ENCODE measurements around the gene ZC3H7A. TPM values are rescaled to one million over a fixed set of nuclear protein-coding genes. Genes with fewer than 3 reads are reported as not detected.

ZC3H7A gene
- total RNA-seq, 1 experiment from 2014 or later = 63.5 TPM

- no peak for DNase-seq
- peaks cover 30% of the 10 kb centered on the region for H3K36me3 ChIP-seq (ENCODE audit: low read depth)
- H3K27ac ChIP-seq = no peak overlapping the region
- no peak overlapping the region for H3K4me2 ChIP-seq
- H2AFZ ChIP-seq = no peak overlapping the region
- POLR2A ChIA-PET (ENCODE audit: unreplicated experiment) = no interaction called here
- CTCF ChIA-PET = interaction anchor here (0.7 kb wide), 1 partner anchor 634 kb away, joined by 9 read pairs; no protein-coding TSS in a partner anchor
- H3K4me1 ChIP-seq (replicated peaks; ENCODE audit: insufficient read depth) = no peaks in the 10 kb centered on the region
- peaks cover 12% of the 10 kb centered on the region; the same call in 1 of the 2 replicates for H4K20me1 ChIP-seq (ENCODE audit: insufficient read depth)
- H3K4me3 ChIP-seq = no peak overlapping the region
- H3K27me3 ChIP-seq (ENCODE audit: insufficient read depth, low read depth) = no peaks in the 10 kb centered on the region
- no peaks in the 10 kb centered on the region; the same call in 1 of the 2 replicates for H3K79me2 ChIP-seq (ENCODE audit: low read depth)
- TF ChIP-seq EZH2 (IDR thresholded peaks at IDR 0.05; ENCODE audit: low read depth) = no peak
- TF ChIP-seq CTCF (conservative IDR thresholded peaks at IDR 0.05) = no peak
- BruUV-seq (replicated peaks) = no TSS peak
- intact Hi-C loops (cut with micrococcal nuclease; ENCODE audit: unreplicated experiment) = no loop called here
- H3F3A ChIP-seq (ENCODE audit: insufficient read depth, low read depth) = no peaks in the 10 kb centered on the region
- no peaks in the 10 kb centered on the region for H3K9me2 ChIP-seq (ENCODE audit: insufficient read depth)
- H3K9me3 ChIP-seq (ENCODE audit: insufficient read depth, low read depth) = no peaks in the 10 kb centered on the region
Measured at GRCh38 chr16:11726008-11726407, 71.0 kb downstream of the ZC3H7A start.

- H3K27me3 ChIP-seq (ENCODE audit: insufficient read depth, low read depth) = no peaks in the 10 kb centered on the region
- H3F3A ChIP-seq (ENCODE audit: insufficient read depth, low read depth) = no peaks in the 10 kb centered on the region
- DNase-seq = no peak
- POLR2A ChIA-PET (ENCODE audit: unreplicated experiment) = interaction anchor here (0.6 kb wide), 1 partner anchor 272 kb away, joined by 3 read pairs; no protein-coding TSS in a partner anchor
- intact Hi-C loops (cut with micrococcal nuclease; ENCODE audit: unreplicated experiment) = no loop called here
- CTCF ChIA-PET = no interaction called here
- no peaks in the 10 kb centered on the region for H3K9me2 ChIP-seq (ENCODE audit: insufficient read depth)
- no peak overlapping the region for H3K27ac ChIP-seq
- H3K9me3 ChIP-seq (ENCODE audit: insufficient read depth, low read depth) = no peaks in the 10 kb centered on the region
- no peak overlapping the region for H3K4me2 ChIP-seq
- peaks cover 30% of the 10 kb centered on the region for H3K36me3 ChIP-seq (ENCODE audit: low read depth)
- H2AFZ ChIP-seq = no peak overlapping the region
- no peaks in the 10 kb centered on the region for H3K4me1 ChIP-seq (replicated peaks; ENCODE audit: insufficient read depth)
- peaks cover 12% of the 10 kb centered on the region; the same call in 1 of the 2 replicates for H4K20me1 ChIP-seq (ENCODE audit: insufficient read depth)
- BruUV-seq (replicated peaks) = no TSS peak
- TF ChIP-seq EZH2 (IDR thresholded peaks at IDR 0.05; ENCODE audit: low read depth) (no peak), CTCF (conservative IDR thresholded peaks at IDR 0.05) (no peak)
- no peaks in the 10 kb centered on the region; the same call in 1 of the 2 replicates for H3K79me2 ChIP-seq (ENCODE audit: low read depth)
- H3K4me3 ChIP-seq = no peak overlapping the region
Measured at GRCh38 chr16:11725457-11725856, 71.6 kb downstream of the ZC3H7A start.

- DNase-seq = no peak
- no peak for TF ChIP-seq CTCF (conservative IDR thresholded peaks at IDR 0.05)
- TF ChIP-seq EZH2 (IDR thresholded peaks at IDR 0.05; ENCODE audit: low read depth) = no peak
- no peaks in the 10 kb centered on the region for H3F3A ChIP-seq (ENCODE audit: insufficient read depth, low read depth)
- ChIA-PET POLR2A (ENCODE audit: unreplicated experiment) (no interaction called here), CTCF (no interaction called here)
- H4K20me1 ChIP-seq (ENCODE audit: insufficient read depth) = peaks cover 8% of the 10 kb centered on the region; the same call in 1 of the 2 replicates
- no peaks in the 10 kb centered on the region for H3K4me1 ChIP-seq (replicated peaks; ENCODE audit: insufficient read depth)
- H3K36me3 ChIP-seq (ENCODE audit: low read depth) = peaks cover 11% of the 10 kb centered on the region; the same call in 1 of the 2 replicates
- no peak overlapping the region for H3K4me3 ChIP-seq
- intact Hi-C loops (cut with micrococcal nuclease; ENCODE audit: unreplicated experiment) = no loop called here
- H3K27ac ChIP-seq = no peak overlapping the region
- no peak overlapping the region for H3K4me2 ChIP-seq
- BruUV-seq (replicated peaks) = no TSS peak
- H3K27me3 ChIP-seq (ENCODE audit: insufficient read depth, low read depth) = no peaks in the 10 kb centered on the region
- no peaks in the 10 kb centered on the region for H3K79me2 ChIP-seq (ENCODE audit: low read depth)
- H2AFZ ChIP-seq = no peak overlapping the region
- no peaks in the 10 kb centered on the region for H3K9me2 ChIP-seq (ENCODE audit: insufficient read depth)
- no peaks in the 10 kb centered on the region for H3K9me3 ChIP-seq (ENCODE audit: insufficient read depth, low read depth)
Measured at GRCh38 chr16:11722468-11722808, 74.6 kb downstream of the ZC3H7A start.
